Mammary epithelial cell (primary cell): Measurements from ENCODE around the gene BCL7C.

ENCODE experiments used
- CTCF ChIP-seq, 2 donors: IDR thresholded peaks in 1 of 2; conservative IDR thresholded peaks in 1 of 2; 2 replicates each; pipeline ENCODE4 v1.5.1; 2011 to 2012; ENCODE audit warnings: inconsistent platforms in 2 of 2, low read length in 2 of 2, mild to moderate bottlenecking in 2 of 2, control low read depth in 1 of 2, low read depth in 1 of 2; ENCODE audit not compliant: insufficient read depth in 1 of 2; ENCODE audit errors: extremely low read depth in 1 of 2
- EZH2 ChIP-seq: IDR thresholded peaks from 2 replicates; pipeline ENCODE4 v1.6.1; 2012; ENCODE audit warnings: low read length, inconsistent platforms, borderline replicate concordance

- TF ChIP-seq CTCF (conservative IDR thresholded peaks at IDR 0.05 in 1 of 2, IDR thresholded peaks at IDR 0.05 in 1 of 2; ENCODE audit: extremely low read depth in 1 of 2, insufficient read depth in 1 of 2, low read depth in 1 of 2, low read length in 2 of 2), result no peak
- no peak for TF ChIP-seq EZH2
Observed at GRCh38 chr16:30918614-30919013, 24.7 kb upstream of the BCL7C start.
